B cell (primary cell): ENCODE results near the gene PPARD. TPM values are rescaled to one million over a fixed set of nuclear protein-coding genes. Genes with fewer than 3 reads are reported as not detected.

Experiments
- ATAC-seq: fragments of 200-7000 bp; cut with Tn5 transposase; one replicate; pipeline ENCODE4 v1.10.0; 2021; ENCODE audit warnings: low read depth, mild to moderate bottlenecking, moderate number of reproducible peaks, moderate library complexity
- CTCF ChIA-PET: fragments of 350-600 bp; sonication (Branson Sonifier 250); formaldehyde crosslinking; loops from one replicate; lab custom pipeline; 2021; ENCODE audit warnings: antibody characterized with exemption, inconsistent platforms; lab: Charles Lee
- POLR2A ChIA-PET: fragments of 350-600 bp; sonication (Branson Sonifier 250); formaldehyde crosslinking; loops from one replicate; lab custom pipeline; 2021; ENCODE audit warnings: antibody characterized with exemption; lab: Charles Lee
- DNase-seq: peaks from one replicate; pipeline ENCODE4 v3.0.0; 2013
- H2AFZ ChIP-seq: 2 replicates; pipeline ENCODE4 v1.6.1; 2012; ENCODE audit warnings: mild to moderate bottlenecking, low read depth, low read length; ENCODE audit not compliant: insufficient read depth, poor library complexity, severe bottlenecking
- H3K27ac ChIP-seq, 2 donors: 1 replicate in 1 of 2; 2 replicates in 1 of 2; pipeline ENCODE4 v1.5.1; 2012 to 2013; ENCODE audit warnings: low read length in 2 of 2, mild to moderate bottlenecking in 2 of 2, moderate library complexity in 1 of 2
- H3K27me3 ChIP-seq, 4 experiments: fragments of 200-600 bp in 1 of 4; sonication (generic) in 1 of 4; replicated peaks in 1 of 4; 1 replicate in 2 of 4; 2 replicates in 2 of 4; pipeline versions ENCODE4 v1.6.1 to v1.7.0; 2013 to 2016; ENCODE audit warnings: low read length in 3 of 4, mild to moderate bottlenecking in 2 of 4, mixed read lengths in 1 of 4, moderate library complexity in 1 of 4; ENCODE audit not compliant: insufficient read depth in 4 of 4, control insufficient read depth in 3 of 4; ENCODE audit errors: control extremely low read depth in 1 of 4
- H3K36me3 ChIP-seq, 2 experiments: replicated peaks in 1 of 2; 1 replicate in 1 of 2; 2 replicates in 1 of 2; pipeline versions ENCODE4 v1.6.1 to v1.7.1; 2013; ENCODE audit warnings: low read length in 1 of 2; ENCODE audit not compliant: insufficient read depth in 2 of 2, control insufficient read depth in 1 of 2; ENCODE audit errors: control extremely low read depth in 1 of 2, extremely low read depth in 1 of 2
- H3K4me1 ChIP-seq, 2 donors: fragments of 200-600 bp in 1 of 2; sonication (generic) in 1 of 2; 1 replicate in 1 of 2; 2 replicates in 1 of 2; pipeline versions ENCODE4 v1.5.1 to v1.6.1; 2013 to 2017; ENCODE audit warnings: low read length in 2 of 2; ENCODE audit not compliant: control insufficient read depth in 2 of 2, insufficient read depth in 2 of 2
- H3K4me2 ChIP-seq: replicated peaks from 2 replicates; pipeline ENCODE3; 2012; ENCODE audit warnings: mild to moderate bottlenecking, low read depth, low read length; ENCODE audit not compliant: poor library complexity, severe bottlenecking
- H3K4me3 ChIP-seq, 5 experiments: fragments of 200-600 bp in 1 of 5; sonication (generic) in 1 of 5; 1 replicate in 3 of 5; 2 replicates in 2 of 5; pipeline versions ENCODE4 v1.5.1 to v1.7.0; 2011 to 2016; ENCODE audit warnings: low read length in 4 of 5, mild to moderate bottlenecking in 4 of 5, low read depth in 2 of 5, control low read depth in 1 of 5, moderate library complexity in 1 of 5; ENCODE audit not compliant: insufficient read depth in 1 of 5; ENCODE audit errors: control extremely low read depth in 1 of 5, extremely low read depth in 1 of 5
- H3K79me2 ChIP-seq: fragments of 200-600 bp; sonication (generic); one replicate; pipeline ENCODE4 v1.6.0; 2016; ENCODE audit warnings: low read length; ENCODE audit not compliant: control insufficient read depth, insufficient read depth
- H3K9ac ChIP-seq: fragments of 200-600 bp; sonication (generic); 2 replicates; pipeline ENCODE4 v1.6.1; 2017; ENCODE audit warnings: mild to moderate bottlenecking, low read length, moderate library complexity
- H3K9me3 ChIP-seq, 3 donors: one replicate each; pipeline versions ENCODE4 v1.6.1 to v1.7.1; 2013; ENCODE audit warnings: low read length in 2 of 3; ENCODE audit not compliant: control insufficient read depth in 2 of 3, insufficient read depth in 1 of 3; ENCODE audit errors: control extremely low read depth in 1 of 3
- H4K20me1 ChIP-seq: 2 replicates; pipeline ENCODE4 v1.6.0; 2012; ENCODE audit warnings: mild to moderate bottlenecking, low read length; ENCODE audit not compliant: insufficient read depth, control insufficient read depth, poor library complexity, severe bottlenecking
- H3K27ac Mint-ChIP-seq: one replicate; pipeline ENCODE4 v1.8.0; 2021; ENCODE audit warnings: mixed read lengths
- H3K27me3 Mint-ChIP-seq: one replicate; pipeline ENCODE4 v1.8.0; 2021; ENCODE audit warnings: mixed read lengths
- H3K4me1 Mint-ChIP-seq: one replicate; pipeline ENCODE4 v1.8.0; 2021; ENCODE audit warnings: mixed read lengths
- H3K4me3 Mint-ChIP-seq: one replicate; pipeline ENCODE4 v1.8.0; 2021; ENCODE audit warnings: mixed read lengths
- H3K9me3 Mint-ChIP-seq: one replicate; pipeline ENCODE4 v1.8.0; 2022; ENCODE audit warnings: mixed read lengths; ENCODE audit not compliant: insufficient read depth
- CTCF ChIP-seq: fragments of 200-600 bp; IDR thresholded peaks from one replicate; pipeline ENCODE4 v1.8.0; 2022; ENCODE audit warnings: antibody characterized with exemption, mild to moderate bottlenecking
- EZH2 ChIP-seq: IDR thresholded peaks from 2 replicates; pipeline ENCODE4 v1.6.1; 2012; ENCODE audit warnings: borderline replicate concordance, low read depth, mild to moderate bottlenecking, moderate library complexity, low read length; ENCODE audit not compliant: insufficient read depth, poor library complexity, severe bottlenecking
- WGBS: methylation state at CpG from one replicate; pipeline ENCODE4 v1.1.5; 2013; ENCODE audit warnings: missing lambda C conversion rate; ENCODE audit not compliant: insufficient coverage; 5-methylcytosine and 5-hydroxymethylcytosine counted together
- intact Hi-C: fragments of 100-400 bp; cut with micrococcal nuclease; formaldehyde crosslinking; loops from one replicate; pipeline ENCODE4 v1.10.0; 2022
- polyA plus RNA-seq: library from polyadenylated mRNA; depleted of rRNA; stranded (reverse); fragments of >200 nt; gene quantifications from 2 replicates; pipeline ENCODE4 v1.2.3, GENCODE V29; 2012
- total RNA-seq, 2 donors: library from RNA; stranded (reverse); fragments of 120-200 nt in 1 of 2; gene quantifications; 1 replicate in 1 of 2; 2 replicates in 1 of 2; pipeline versions ENCODE4 v1.2.3 to v1.2.4, GENCODE V29; 2013 to 2022

PPARD gene
- total and polyA plus RNA-seq, 2 donors (not counting 1 experiment from before 2014, with no cell fraction given) = 37.9 to 38.9 TPM

DNA sequence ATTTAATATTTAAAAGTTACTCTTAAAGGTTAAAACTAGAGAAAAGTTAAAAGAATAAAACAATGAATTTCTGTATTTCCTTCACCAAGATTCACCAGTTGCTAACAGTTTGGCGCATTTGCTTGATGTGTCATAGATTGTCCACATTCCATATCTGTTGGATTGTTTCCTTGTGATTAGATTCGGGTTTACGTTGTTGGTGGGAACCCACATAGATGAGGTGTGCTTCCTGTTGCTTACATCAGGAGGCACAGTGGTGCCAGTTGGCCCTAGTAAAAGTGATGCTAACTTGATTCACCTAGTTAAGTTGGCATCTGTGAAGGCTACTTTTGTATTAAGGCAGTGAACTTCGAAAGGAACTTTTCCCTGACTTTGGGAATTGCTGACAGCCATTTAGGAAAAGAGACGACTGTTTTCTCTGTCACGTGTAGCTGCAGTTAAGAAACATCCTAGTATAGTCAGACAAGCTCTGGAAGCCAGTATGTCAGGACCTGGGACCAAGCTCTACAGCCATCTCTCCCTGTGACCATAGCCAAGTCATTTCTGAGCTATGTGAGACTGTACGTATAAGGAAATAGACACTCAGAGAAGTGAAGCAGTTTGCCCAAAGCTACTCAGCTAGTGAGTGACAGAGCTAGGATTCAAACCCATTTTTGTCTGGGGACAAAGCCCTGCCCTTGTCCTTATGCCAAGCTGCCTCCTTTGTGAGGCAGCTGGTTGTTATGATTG lies 49.0 kb downstream of the PPARD start:
- Mint-ChIP-seq H3K4me1 (peaks cover 46% of the 10 kb centered on the region), H3K27me3 (no peaks in the 10 kb centered on the region), H3K27ac (peak overlapping the region; percentile 26), H3K9me3 (no peaks in the 10 kb centered on the region), H3K4me3 (no peak overlapping the region)
- Histone ChIP-seq H3K4me3 (no peak overlapping the region), H4K20me1 (peaks cover 41% of the 10 kb centered on the region), H3K27ac (no peak overlapping the region), H3K36me3 (peaks cover 2 to 6% of the 10 kb centered on the region in 2 experiments), H3K9ac (no peak overlapping the region), H3K4me1 (peaks cover 20 to 34% of the 10 kb centered on the region in 2 donors), H2AFZ (no peak overlapping the region), H3K27me3 (no peaks in the 10 kb centered on the region), H3K9me3 (no peaks in the 10 kb centered on the region), H3K4me2 (no peak overlapping the region), H3K79me2 (peaks cover 49% of the 10 kb centered on the region)
- ChIA-PET POLR2A (no interaction called here), CTCF (no interaction called here)
- no peak for ATAC-seq
- TF ChIP-seq CTCF (no peak), EZH2 (no peak)
- intact Hi-C loops = loop anchor here (10.0 kb wide), 1 partner anchor 47 kb away; the partner anchor contains the start of gene PPARD
- 82% methylated on average over 7 of the region's 7 CpGs for WGBS
- DNase-seq = no peak

- H3K4me1 Mint-ChIP-seq = peaks cover 45% of the 10 kb centered on the region
- DNase-seq = no peak
- Histone ChIP-seq H3K9me3 (no peaks in the 10 kb centered on the region), H2AFZ (no peak overlapping the region), H3K4me3 (no peak overlapping the region), H3K79me2 (peaks cover 53% of the 10 kb centered on the region), H3K9ac (no peak overlapping the region), H4K20me1 (peaks cover 34% of the 10 kb centered on the region), H3K27me3 (no peaks in the 10 kb centered on the region), H3K4me2 (no peak overlapping the region), H3K36me3 (peaks cover 0 to 6% of the 10 kb centered on the region in 2 experiments), H3K27ac (no peak overlapping the region), H3K4me1 (peaks cover 20 to 34% of the 10 kb centered on the region in 2 donors)
- ChIA-PET POLR2A (no interaction called here), CTCF (no interaction called here)
- intact Hi-C loops = loop anchor here (10.0 kb wide), 1 partner anchor 47 kb away; the partner anchor contains the start of gene PPARD
- WGBS = 100% methylated on average over 12 of the region's 12 CpGs
- no peaks in the 10 kb centered on the region for H3K9me3 Mint-ChIP-seq
- no peak overlapping the region for H3K27ac Mint-ChIP-seq
- no peak overlapping the region for H3K4me3 Mint-ChIP-seq
- H3K27me3 Mint-ChIP-seq = no peaks in the 10 kb centered on the region
- no peak for ATAC-seq
- TF ChIP-seq EZH2 = no peak
- no peak for TF ChIP-seq CTCF
These were observed 49.8 kb downstream of the PPARD start for GRCh38 chr6:35392111-35392702.
